Fibroblast of skin of back (primary cell): ENCODE data around the gene POLG2.
"Not testable (repeated sequence)": the region's sequence is repeated elsewhere in the genome, so short reads cannot be mapped to it uniquely, and the experiment has no call there.

Source experiments
- DNase-seq: peaks from one replicate; pipeline ENCODE4 v3.0.0-alpha.2; 2013

POLG2 gene

GRCh38 chr17:64439521-64439920 lies 57.3 kb downstream of the POLG2 start:
- not testable (repeated sequence) for DNase-seq

DNA sequence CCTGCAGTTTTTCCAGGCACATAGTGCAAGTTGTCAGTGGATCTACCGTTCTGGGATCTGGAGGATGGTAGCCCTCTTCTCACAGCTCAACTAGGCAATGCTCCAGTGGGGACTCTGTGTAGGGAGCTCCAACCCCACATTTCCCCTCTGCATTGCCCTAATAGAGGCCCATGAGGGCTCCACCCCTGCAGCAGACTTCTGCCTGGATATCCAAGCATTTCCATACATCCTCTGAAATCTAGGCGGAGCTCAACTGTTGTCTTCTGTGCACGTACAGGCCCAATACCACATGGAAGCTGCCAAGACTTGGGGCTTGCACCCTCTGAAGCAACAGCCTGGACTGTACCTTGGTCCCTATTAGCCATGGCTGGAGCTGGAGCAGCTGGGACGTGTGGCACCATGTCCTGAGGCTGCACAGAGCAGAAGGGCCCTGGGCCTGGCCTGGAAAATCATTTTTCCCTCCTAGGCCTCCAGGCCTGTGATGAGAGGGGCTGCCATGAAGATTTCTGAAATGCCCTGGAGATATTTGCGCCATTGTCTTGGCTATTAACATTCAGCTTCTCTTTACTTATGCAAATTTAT lies 58.8 kb downstream of the POLG2 start:
- no peak for DNase-seq

DNA sequence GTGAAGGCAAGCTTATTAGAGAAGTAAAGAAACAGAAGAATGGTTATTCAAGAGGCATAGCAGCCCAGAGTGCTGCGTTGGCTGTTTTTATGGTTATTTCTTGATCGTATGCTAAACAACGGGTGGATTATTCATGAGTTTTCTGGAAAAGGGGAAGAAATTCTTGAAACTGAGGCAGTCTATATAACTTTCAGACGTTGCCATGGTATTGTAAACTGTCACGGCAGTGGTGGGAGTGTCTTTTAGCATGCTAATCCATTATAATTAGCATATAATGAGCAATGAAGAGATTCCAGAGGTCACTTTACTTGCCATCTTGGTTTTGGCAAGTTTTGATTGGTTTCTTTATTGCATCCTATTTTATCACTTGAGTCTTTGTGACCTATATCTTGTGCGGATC lies 65.3 kb downstream of the POLG2 start:
- no peak for DNase-seq

DNA sequence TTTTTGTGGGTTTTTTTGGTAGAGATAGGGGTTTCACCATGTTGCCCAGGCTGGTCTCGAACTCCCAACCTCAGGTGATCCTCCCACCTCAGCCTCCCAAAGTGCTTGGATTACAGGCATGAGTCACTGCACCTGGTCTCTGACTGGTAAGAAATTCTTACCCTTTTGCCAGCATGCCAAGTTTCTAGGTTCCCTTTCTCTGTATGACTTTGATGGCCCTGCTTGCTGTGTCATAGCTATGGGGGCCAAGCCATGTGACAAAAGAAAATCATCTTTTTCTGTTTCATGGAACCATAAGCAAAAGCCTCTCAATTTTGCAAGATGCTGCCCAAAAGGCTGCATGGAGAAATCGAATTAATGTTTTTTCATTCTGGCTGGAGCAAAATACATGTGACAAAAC lies 66.8 kb downstream of the POLG2 start:
- DNase-seq = not testable (repeated sequence)

DNA sequence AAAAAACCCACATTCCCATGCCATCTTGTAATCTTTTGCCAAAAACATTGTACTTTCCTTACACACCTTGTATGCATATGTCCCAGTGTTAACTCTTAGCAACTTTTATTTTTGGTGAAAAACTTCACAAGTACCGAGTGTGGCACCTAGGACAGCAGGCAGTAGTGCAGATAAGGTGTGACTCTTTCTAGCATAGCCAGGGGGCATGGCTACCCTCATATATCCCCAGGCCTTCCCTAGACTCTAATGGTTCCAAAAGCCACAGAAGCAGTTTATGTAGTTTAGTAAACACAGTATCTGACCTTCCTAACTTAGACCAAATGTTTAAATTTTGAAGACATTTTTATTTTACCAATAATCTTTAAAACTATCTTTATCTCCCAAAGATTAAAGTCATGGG lies 68.4 kb downstream of the POLG2 start:
- DNase-seq = no peak
